GM23248 (cell line): ENCODE measurements around the gene RSRC1. TPM values are rescaled to one million over a fixed set of nuclear protein-coding genes. Genes with fewer than 3 reads are reported as not detected.
"Not testable (repeated sequence)": the region's sequence is repeated elsewhere in the genome, so short reads cannot be mapped to it uniquely, and the experiment has no call there.

Source experiments
- DNase-seq: peaks from one replicate; pipeline ENCODE4 v3.0.0-alpha.2; 2015
- H2AFZ ChIP-seq: fragments of 200-600 bp; sonication (generic); 2 replicates; pipeline ENCODE4 v1.6.1; 2016; ENCODE audit warnings: antibody characterized with exemption
- H3F3A ChIP-seq: fragments of 200-600 bp; sonication (generic); 2 replicates; pipeline ENCODE4 v1.6.1; 2016; ENCODE audit warnings: mild to moderate bottlenecking, antibody characterized with exemption, mixed run types; ENCODE audit not compliant: insufficient read depth
- H3K27ac ChIP-seq: fragments of 200-600 bp; sonication (generic); 2 replicates; pipeline ENCODE4 v1.5.1; 2016; ENCODE audit warnings: mild to moderate bottlenecking
- H3K27me3 ChIP-seq: fragments of 200-600 bp; sonication (generic); replicated peaks from 2 replicates; pipeline ENCODE4 v1.6.1; 2016; ENCODE audit warnings: mild to moderate bottlenecking; ENCODE audit not compliant: insufficient read depth
- H3K36me3 ChIP-seq: fragments of 200-600 bp; sonication (generic); 2 replicates; pipeline ENCODE4 v1.6.1; 2016; ENCODE audit warnings: low read depth, mild to moderate bottlenecking
- H3K4me1 ChIP-seq: fragments of 200-600 bp; sonication (generic); 2 replicates; pipeline ENCODE4 v1.6.1; 2016; ENCODE audit warnings: mild to moderate bottlenecking; ENCODE audit not compliant: insufficient read depth
- H3K4me2 ChIP-seq: fragments of 200-600 bp; sonication (generic); one replicate; pipeline ENCODE4 v1.6.1; 2016; ENCODE audit warnings: mild to moderate bottlenecking; ENCODE audit not compliant: unreplicated experiment
- H3K4me3 ChIP-seq: fragments of 200-600 bp; sonication (generic); 2 replicates; pipeline ENCODE4 v1.5.1; 2016; ENCODE audit warnings: mild to moderate bottlenecking
- H3K79me2 ChIP-seq: fragments of 200-600 bp; sonication (generic); 2 replicates; pipeline ENCODE4 v1.6.1; 2016; ENCODE audit warnings: mild to moderate bottlenecking; ENCODE audit not compliant: insufficient read depth
- H3K9ac ChIP-seq: fragments of 200-600 bp; sonication (generic); 2 replicates; pipeline ENCODE4 v1.6.1; 2016; ENCODE audit warnings: mild to moderate bottlenecking
- H3K9me2 ChIP-seq: fragments of 200-600 bp; sonication (generic); 2 replicates; pipeline ENCODE4 v1.6.1; 2016; ENCODE audit warnings: mixed run types, mild to moderate bottlenecking, moderate library complexity; ENCODE audit not compliant: insufficient read depth
- H3K9me3 ChIP-seq: fragments of 200-600 bp; sonication (generic); one replicate; pipeline ENCODE4 v1.6.1; 2017; ENCODE audit warnings: low read depth
- H4K20me1 ChIP-seq: fragments of 200-600 bp; sonication (generic); 2 replicates; pipeline ENCODE4 v1.6.0; 2016; ENCODE audit not compliant: insufficient read depth
- EZH2 ChIP-seq: fragments of 200-600 bp; sonication (generic); IDR thresholded peaks from 2 replicates; pipeline ENCODE4 v1.6.1; 2018; ENCODE audit warnings: antibody characterized with exemption, mild to moderate bottlenecking; ENCODE audit not compliant: insufficient read depth, poor library complexity, severe bottlenecking
- EZH2phosphoT487 ChIP-seq: fragments of 200-600 bp; sonication (generic); IDR thresholded peaks from 2 replicates; pipeline ENCODE4 v1.6.1; 2018; ENCODE audit warnings: antibody characterized with exemption, moderate library complexity, mild to moderate bottlenecking, low read depth; ENCODE audit not compliant: insufficient read depth
- WGBS, 2 experiments: methylation state at CpG; one replicate each; pipeline ENCODE4 v1.1.6; 2015 to 2017; ENCODE audit warnings: low lambda C conversion rate in 2 of 2, low coverage in 1 of 2; ENCODE audit errors: missing lambda C conversion rate in 2 of 2; 5-methylcytosine and 5-hydroxymethylcytosine counted together
- in situ Hi-C: fragments of 300-500 bp; cut with MboI; formaldehyde crosslinking; loops from 2 replicates; pipeline ENCODE4 v1.15.0; 2020
- polyA plus RNA-seq: library from polyadenylated mRNA; unstranded; fragments of >200 nt; fragmentation: Nextera tagmentation; extraction: Ambion mirVana; gene quantifications from 2 replicates; pipeline ENCODE4 v1.2.1, GENCODE V29; 2016
- total RNA-seq: library from RNA; depleted of rRNA; stranded (reverse); fragments of >200 nt; shearing (Covaris generic); gene quantifications from 2 replicates; pipeline ENCODE4 v1.2.3, GENCODE V29; 2014

The RSRC1 gene
- total and polyA plus RNA-seq, 2 experiments from 2014 or later = 28.5 to 34.6 TPM

GRCh38 chr3:158494673-158495072 is 384.8 kb downstream of the RSRC1 start:
- TF ChIP-seq EZH2phosphoT487 (no peak), EZH2 (no peak)
- no peak overlapping the region for H3K9ac ChIP-seq
- H3K9me3 ChIP-seq = no peaks in the 10 kb centered on the region
- H3K36me3 ChIP-seq = no peaks in the 10 kb centered on the region
- WGBS, 2 experiments = 91 to 93% methylated on average over 5 of the region's 5 CpGs
- no peaks in the 10 kb centered on the region for H3K27me3 ChIP-seq
- H3F3A ChIP-seq = no peaks in the 10 kb centered on the region
- H3K9me2 ChIP-seq = no peaks in the 10 kb centered on the region
- no peak overlapping the region for H3K27ac ChIP-seq
- H4K20me1 ChIP-seq = no peaks in the 10 kb centered on the region
- H2AFZ ChIP-seq = no peak overlapping the region
- no peak for DNase-seq
- no peak overlapping the region for H3K4me2 ChIP-seq
- H3K79me2 ChIP-seq = no peaks in the 10 kb centered on the region
- no peaks in the 10 kb centered on the region for H3K4me1 ChIP-seq
- H3K4me3 ChIP-seq = no peak overlapping the region
- in situ Hi-C loops = no loop called here

GRCh38 chr3:158495398-158495902 is 385.6 kb downstream of the RSRC1 start:
- H3K9me2 ChIP-seq, H3K9ac ChIP-seq, in situ Hi-C loops, H3K27me3 ChIP-seq, H2AFZ ChIP-seq, H3F3A ChIP-seq, H3K79me2 ChIP-seq, H3K4me1 ChIP-seq, DNase-seq, H3K27ac ChIP-seq, H3K4me3 ChIP-seq, H3K4me2 ChIP-seq, H3K9me3 ChIP-seq, H3K36me3 ChIP-seq, H4K20me1 ChIP-seq: not testable (repeated sequence)
- 95 to 97% methylated on average over 4 of the region's 4 CpGs for WGBS, 2 experiments

GRCh38 chr3:158505117-158505516 is 395.2 kb downstream of the RSRC1 start:
- no peaks in the 10 kb centered on the region for H3F3A ChIP-seq
- 0 out of 2 replicates have a peak, but pooled peaks cover 3% of the 10 kb centered on the region for H4K20me1 ChIP-seq
- no peaks in the 10 kb centered on the region for H3K36me3 ChIP-seq
- in situ Hi-C loops = no loop called here
- no peak overlapping the region for H3K9ac ChIP-seq
- H3K9me2 ChIP-seq = no peaks in the 10 kb centered on the region
- no peak overlapping the region for H2AFZ ChIP-seq
- H3K79me2 ChIP-seq = no peaks in the 10 kb centered on the region
- H3K27ac ChIP-seq = no peak overlapping the region
- TF ChIP-seq EZH2phosphoT487 (no peak), EZH2 (no peak)
- H3K4me3 ChIP-seq = no peak overlapping the region
- H3K27me3 ChIP-seq = no peaks in the 10 kb centered on the region
- H3K4me1 ChIP-seq = no peaks in the 10 kb centered on the region
- H3K4me2 ChIP-seq = no peak overlapping the region
- no peaks in the 10 kb centered on the region for H3K9me3 ChIP-seq
- no peak for DNase-seq

- H4K20me1 ChIP-seq = no peaks in the 10 kb centered on the region
- WGBS, 2 experiments = 87 to 90% methylated on average over 5 of the region's 5 CpGs
- H3K4me2 ChIP-seq = no peak overlapping the region
- no peaks in the 10 kb centered on the region for H3K4me1 ChIP-seq
- H3K9me2 ChIP-seq = no peaks in the 10 kb centered on the region
- in situ Hi-C loops = no loop called here
- H3K4me3 ChIP-seq = no peak overlapping the region
- H3K27me3 ChIP-seq = no peaks in the 10 kb centered on the region
- no peak overlapping the region for H3K9ac ChIP-seq
- H3K36me3 ChIP-seq = no peaks in the 10 kb centered on the region
- H3K9me3 ChIP-seq = no peaks in the 10 kb centered on the region
- no peak overlapping the region for H3K27ac ChIP-seq
- TF ChIP-seq EZH2 (no peak), EZH2phosphoT487 (no peak)
- H3F3A ChIP-seq = no peaks in the 10 kb centered on the region
- H3K79me2 ChIP-seq = no peaks in the 10 kb centered on the region
- no peak for DNase-seq
- H2AFZ ChIP-seq = no peak overlapping the region
Observed at GRCh38 chr3:158506456-158506855, 396.6 kb downstream of the RSRC1 start.

- H4K20me1 ChIP-seq = no peaks in the 10 kb centered on the region
- no peaks in the 10 kb centered on the region for H3K9me3 ChIP-seq
- H3K27me3 ChIP-seq = no peaks in the 10 kb centered on the region
- no peak overlapping the region for H3K27ac ChIP-seq
- no peak for TF ChIP-seq EZH2
- no peak for TF ChIP-seq EZH2phosphoT487
- H3K79me2 ChIP-seq = no peaks in the 10 kb centered on the region
- in situ Hi-C loops = no loop called here
- no peak overlapping the region for H3K9ac ChIP-seq
- H3K4me1 ChIP-seq = no peaks in the 10 kb centered on the region
- H3K4me3 ChIP-seq = no peak overlapping the region
- DNase-seq = no peak
- no peaks in the 10 kb centered on the region for H3K9me2 ChIP-seq
- no peaks in the 10 kb centered on the region for H3K36me3 ChIP-seq
- H2AFZ ChIP-seq = no peak overlapping the region
- WGBS, 2 experiments = 87 to 88% methylated on average over 7 of the region's 7 CpGs
- H3F3A ChIP-seq = no peaks in the 10 kb centered on the region
- no peak overlapping the region for H3K4me2 ChIP-seq
Observed at GRCh38 chr3:158508481-158508880, 398.6 kb downstream of the RSRC1 start.
